ENCODE data around the gene ZFAND2A. TPM values are rescaled to one million over a fixed set of nuclear protein-coding genes. Genes with fewer than 3 reads are reported as not detected.
"Not testable (repeated sequence)": the region's sequence is repeated elsewhere in the genome, so short reads cannot be mapped to it uniquely, and the experiment has no call there.

The ZFAND2A gene
- total and polyA plus RNA-seq, 2 of the 8 experiments (the other 6 are each of a cell fraction or from before 2014, with no cell fraction given), result 16.6 to 20.3 TPM

- H4K5ac ChIP-seq (ENCODE audit: insufficient read length, low read depth, low read length); H2BK5ac ChIP-seq (ENCODE audit: low read depth, low read length); H3K4me2 ChIP-seq (ENCODE audit: insufficient read depth in 1 of 2, low read depth in 2 of 2, low read length in 2 of 2); H2BK15ac ChIP-seq (ENCODE audit: low read length); H3K23ac ChIP-seq (ENCODE audit: insufficient read length); H3K23me2 ChIP-seq (ENCODE audit: low read depth, low read length); H3K9me3 ChIP-seq (ENCODE audit: insufficient read depth in 2 of 2, low read depth in 1 of 2, low read length in 1 of 2); H3K27me3 ChIP-seq (replicated peaks in 1 of 4; ENCODE audit: control insufficient read depth in 3 of 4, extremely low read depth in 1 of 4, insufficient read depth in 3 of 4, low read length in 3 of 4); H2BK120ac ChIP-seq (replicated peaks; ENCODE audit: low read depth, low read length); H4K20me1 ChIP-seq (replicated peaks in 1 of 2; ENCODE audit: control insufficient read depth in 1 of 2, insufficient read depth in 2 of 2, low read length in 2 of 2); FAIRE-seq; H4K91ac ChIP-seq (replicated peaks; ENCODE audit: insufficient read length, low read length); DNase-seq (ENCODE audit: low read depth in 1 of 2, low spot score in 2 of 2); H2AK5ac ChIP-seq (ENCODE audit: low read depth, low read length); H3K4ac ChIP-seq (replicated peaks; ENCODE audit: insufficient read length, low read depth, low read length); H3K27ac ChIP-seq (ENCODE audit: low read depth, low read length); H2BK20ac ChIP-seq (ENCODE audit: low read length); H4K8ac ChIP-seq (ENCODE audit: extremely low read depth, insufficient read depth, low read length); H2AFZ ChIP-seq (ENCODE audit: low read length); H3K56ac ChIP-seq (replicated peaks; ENCODE audit: insufficient read length, low read depth, low read length); H3K18ac ChIP-seq (ENCODE audit: extremely low read depth, low read length); H2BK12ac ChIP-seq (ENCODE audit: low read depth, low read length); H3K4me1 ChIP-seq (replicated peaks in 1 of 4; ENCODE audit: control insufficient read depth in 3 of 4, insufficient read depth in 4 of 4, low read length in 3 of 4); H3K9ac ChIP-seq (replicated peaks in 1 of 4; ENCODE audit: extremely low read depth in 1 of 4, low read depth in 3 of 4, low read length in 3 of 4); H3K36me3 ChIP-seq (ENCODE audit: control insufficient read depth in 2 of 4, insufficient read depth in 4 of 4, low read length in 3 of 4); H3K4me3 ChIP-seq (ENCODE audit: extremely low read depth in 1 of 4, insufficient read depth in 2 of 4, low read depth in 3 of 4, low read length in 4 of 4); H3K14ac ChIP-seq (ENCODE audit: insufficient read length): not testable (repeated sequence)
- 95% methylated on average over 37 of the region's 44 CpGs; no CpG with 5 or more reads in 1 of the 2 experiments for whole genome bisulfite sequencing, 2 experiments (ENCODE audit: extremely low coverage in 1 of 2, insufficient coverage in 1 of 2, insufficient read length in 1 of 2, insufficient replicate concordance in 2 of 2, low coverage in 1 of 2, low lambda C conversion rate in 2 of 2, missing lambda C conversion rate in 1 of 2)
- ChIA-PET CTCF (ENCODE audit: partially characterized antibody) (interaction anchor here (0.9 to 2.3 kb wide), 8 partner anchors 8 to 61 kb away, joined by 3 to 14 read pairs (median 4); no protein-coding TSS in a partner anchor), POLR2A (ENCODE audit: partially characterized antibody) (interaction anchor here (1.4 kb wide), 1 partner anchor 23 kb away, joined by 3 read pairs; a partner anchor contains a TSS)
- peaks cover 0 to 27% of the 10 kb centered on the region in 2 experiments; a peak in 2 of 4 replicates for H3K79me2 ChIP-seq (ENCODE audit: control insufficient read depth in 1 of 2, insufficient read depth in 2 of 2, low read length in 2 of 2)
- peaks cover 13% of the 10 kb centered on the region for H3K79me1 ChIP-seq (ENCODE audit: low read depth, low read length)
These were observed 44.6 kb downstream of the ZFAND2A start for GRCh38 chr7:1115171-1116045.
